HepG2 (cell line): ENCODE data around the gene ZSCAN31. TPM values are rescaled to one million over a fixed set of nuclear protein-coding genes. Genes with fewer than 3 reads are reported as not detected.

Experiments
- ATAD3A ChIP-seq: sonication (generic); formaldehyde crosslinking; IDR thresholded peaks from 2 replicates; pipeline ENCODE4 v1.4.0; 2020; ENCODE audit warnings: missing genetic modification reagents
- ATF5 ChIP-seq: sonication (generic); formaldehyde crosslinking; IDR thresholded peaks from 2 replicates; pipeline ENCODE4 v1.4.0; 2020; ENCODE audit warnings: mild to moderate bottlenecking, low read depth, missing genetic modification reagents
- ELF4 ChIP-seq: sonication (generic); formaldehyde crosslinking; IDR thresholded peaks from 2 replicates; pipeline ENCODE4 v1.5.0; 2020; ENCODE audit warnings: missing genetic modification reagents, mild to moderate bottlenecking, moderate library complexity, borderline replicate concordance
- FOXK2 ChIP-seq: fragments of 450-650 bp; IDR thresholded peaks from 2 replicates; pipeline ENCODE4 v1.6.1; 2016
- FOXO4 ChIP-seq: sonication (generic); formaldehyde crosslinking; conservative IDR thresholded peaks from 2 replicates; pipeline ENCODE4 v1.8.1; 2023; ENCODE audit warnings: missing genetic modification reagents
- GATAD2A ChIP-seq: IDR thresholded peaks from 2 replicates; pipeline ENCODE4 v1.6.1; 2016
- MZF1 ChIP-seq: sonication (generic); formaldehyde crosslinking; IDR thresholded peaks from 2 replicates; pipeline ENCODE4 v1.8.1; 2023; ENCODE audit warnings: mild to moderate bottlenecking, missing genetic modification reagents, borderline replicate concordance
- RAD21 ChIP-seq: fragments of 450-650 bp; formaldehyde crosslinking; IDR thresholded peaks from 2 replicates; pipeline ENCODE4 v1.5.0; 2020; ENCODE audit warnings: mild to moderate bottlenecking
- SOX13 ChIP-seq, 3 experiments: fragments of 450-650 bp in 1 of 3; sonication (generic) in 1 of 3; formaldehyde crosslinking in 1 of 3; IDR thresholded peaks in 2 of 3; conservative IDR thresholded peaks in 1 of 3; 2 replicates each; pipeline versions ENCODE4 v1.5.0 to v1.6.1; 2016 to 2020; ENCODE audit warnings: antibody characterized with exemption in 1 of 3, mild to moderate bottlenecking in 1 of 3, missing compliant biosample characterization in 1 of 3, missing genetic modification reagents in 1 of 3, moderate library complexity in 1 of 3
- TFAP4 ChIP-seq: sonication (generic); IDR thresholded peaks from 2 replicates; pipeline ENCODE4 v1.6.1; 2016; ENCODE audit warnings: low read depth, borderline replicate concordance
- ZBTB2 ChIP-seq: sonication (generic); formaldehyde crosslinking; IDR thresholded peaks from 2 replicates; pipeline ENCODE4 v1.8.0; 2022; ENCODE audit warnings: low read depth, missing genetic modification reagents
- ZBTB25 ChIP-seq: IDR thresholded peaks from 2 replicates; pipeline ENCODE4 v1.6.1; 2018; ENCODE audit warnings: missing genetic modification reagents
- ZFP82 ChIP-seq: sonication (generic); formaldehyde crosslinking; IDR thresholded peaks from 2 replicates; pipeline ENCODE4 v1.5.1; 2020; ENCODE audit warnings: mild to moderate bottlenecking, missing genetic modification reagents, borderline replicate concordance
- ZNF136 ChIP-seq: sonication (generic); formaldehyde crosslinking; IDR thresholded peaks from 2 replicates; pipeline ENCODE4 v1.8.1; 2022; ENCODE audit warnings: low read depth, mild to moderate bottlenecking, moderate library complexity, missing genetic modification reagents
- ZNF292 ChIP-seq: sonication (generic); formaldehyde crosslinking; IDR thresholded peaks from 2 replicates; pipeline ENCODE4 v1.8.1; 2022; ENCODE audit warnings: mild to moderate bottlenecking, low read depth, missing genetic modification reagents, borderline replicate concordance
- ZNF335 ChIP-seq: sonication (generic); formaldehyde crosslinking; IDR thresholded peaks from 2 replicates; pipeline ENCODE4 v1.4.0; 2020; ENCODE audit warnings: missing genetic modification reagents
- ZNF33A ChIP-seq: sonication (generic); formaldehyde crosslinking; IDR thresholded peaks from 2 replicates; pipeline ENCODE4 v1.5.1; 2020; ENCODE audit warnings: missing genetic modification reagents, mild to moderate bottlenecking, moderate library complexity, borderline replicate concordance
- ZNF512B ChIP-seq: sonication (generic); formaldehyde crosslinking; IDR thresholded peaks from 2 replicates; pipeline ENCODE4 v1.5.1; 2020; ENCODE audit warnings: missing genetic modification reagents, mild to moderate bottlenecking, borderline replicate concordance
- ZNF841 ChIP-seq: sonication (generic); formaldehyde crosslinking; IDR thresholded peaks from 2 replicates; pipeline ENCODE4 v1.8.1; 2023; ENCODE audit warnings: missing genetic modification reagents, borderline replicate concordance
- polyA plus RNA-seq, 8 experiments: library from polyadenylated mRNA; depleted of rRNA in 3 of 8; stranded (reverse) in 7 of 8; unstranded in 1 of 8; fragments of >200 nt; fragmentation: Illumina TruSeq in 4 of 8; extraction: Trizol in 4 of 8; gene quantifications; 2 replicates each; pipeline versions ENCODE4 v1.2.1 to v1.2.3, GENCODE V29; 2011 to 2016; ENCODE audit warnings: low read depth in 4 of 8, missing spikeins in 1 of 8, mixed read lengths in 1 of 8; ENCODE audit not compliant: insufficient read depth in 1 of 8
- total RNA-seq, 5 experiments: library from RNA; depleted of rRNA; stranded (reverse); fragments of >200 nt; fragmentation: Illumina TruSeq; extraction: Trizol; gene quantifications; 2 replicates each; pipeline ENCODE4 v1.2.3, GENCODE V29; 2016; ENCODE audit warnings: low read depth in 1 of 5

Gene ZSCAN31
- total and polyA plus RNA-seq, 2 of the 13 experiments (the other 11 are each of a cell fraction or from before 2014, with no cell fraction given): 5.3 to 6.2 TPM

GRCh38 chr6:28355743-28356665 lies 20.1 kb upstream of the ZSCAN31 start (continued):
- TF ChIP-seq MZF1 (no peak), ZNF841 (CRISPR knock-in tag) (no peak), FOXO4 (CRISPR knock-in tag) (no peak), SOX13 (IDR thresholded peaks at IDR 0.05) (no peak), SOX13 (CRISPR knock-in tag; conservative IDR thresholded peaks at IDR 0.05 in 1 of 2, IDR thresholded peaks at IDR 0.05 in 1 of 2) (peak in 1 of 2 experiments; percentile 35; a peak in 1 of 4 replicates), ELF4 (CRISPR knock-in tag) (no peak), ZBTB2 (CRISPR knock-in tag) (no peak), ZBTB25 (CRISPR knock-in tag) (no peak), FOXK2 (no peak), GATAD2A (CRISPR knock-in tag) (no peak; the same call in 1 of the 2 replicates), ZNF335 (CRISPR knock-in tag) (peak; percentile 65; the same call in 1 of the 2 replicates), ATAD3A (CRISPR knock-in tag) (no peak), ZNF512B (CRISPR knock-in tag) (no peak), ZFP82 (CRISPR knock-in tag) (no peak), TFAP4 (no peak; the same call in 1 of the 2 replicates), ZNF33A (CRISPR knock-in tag) (no peak), ZNF136 (CRISPR knock-in tag) (no peak), ATF5 (CRISPR knock-in tag) (no peak), ZNF292 (CRISPR knock-in tag) (peak; percentile 65; the same call in 1 of the 2 replicates), RAD21 (CRISPR knock-in tag) (peak; percentile 81)
